ENCODE measurements around the gene SMYD3.

The SMYD3 gene

DNA sequence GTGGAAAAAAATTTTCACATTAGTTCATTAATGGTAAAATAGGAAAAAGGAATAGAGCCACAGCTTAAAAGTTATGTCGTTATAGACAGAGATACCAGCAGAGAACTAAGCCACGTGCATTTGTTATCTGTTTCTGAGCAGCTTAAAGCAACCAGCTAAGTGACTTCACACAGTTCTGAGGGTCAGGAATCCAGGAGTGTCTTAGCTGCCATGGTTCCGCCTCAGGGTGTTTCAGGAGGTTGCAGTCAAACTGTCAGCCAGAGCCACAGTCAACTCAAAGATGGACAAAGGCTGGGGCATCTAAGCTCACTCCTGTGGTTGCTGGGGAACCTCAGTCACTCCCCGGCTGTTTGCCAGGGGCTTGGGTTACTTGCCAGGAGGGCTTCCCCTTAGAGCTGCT, 515.8 kb downstream of the SMYD3 start:
- Histone ChIP-seq H3K27me3 (ENCODE audit: insufficient read depth, low read length, poor library complexity) (no peaks in the 10 kb centered on the region), H3K4me3 (ENCODE audit: low read depth in 1 of 2, low read length in 2 of 2) (no peak overlapping the region), H3K79me2 (ENCODE audit: insufficient read depth, low read length) (no peaks in the 10 kb centered on the region), H3K36me3 (ENCODE audit: insufficient read depth, low read length) (no peaks in the 10 kb centered on the region), H4K20me1 (ENCODE audit: insufficient read depth, low read length) (no peaks in the 10 kb centered on the region), H3K4me2 (ENCODE audit: insufficient read depth, low read length) (no peak overlapping the region), H3K9ac (ENCODE audit: low read depth, low read length) (no peak overlapping the region), H3K4me1 (ENCODE audit: insufficient read depth, low read length) (no peaks in the 10 kb centered on the region), H3K9me3 (ENCODE audit: insufficient read depth, low read length, severe bottlenecking) (no peaks in the 10 kb centered on the region), H3K27ac (ENCODE audit: low read length) (no peak overlapping the region), H2AFZ (ENCODE audit: low read depth, low read length) (no peak overlapping the region)
- TF ChIP-seq, protein P1, sequence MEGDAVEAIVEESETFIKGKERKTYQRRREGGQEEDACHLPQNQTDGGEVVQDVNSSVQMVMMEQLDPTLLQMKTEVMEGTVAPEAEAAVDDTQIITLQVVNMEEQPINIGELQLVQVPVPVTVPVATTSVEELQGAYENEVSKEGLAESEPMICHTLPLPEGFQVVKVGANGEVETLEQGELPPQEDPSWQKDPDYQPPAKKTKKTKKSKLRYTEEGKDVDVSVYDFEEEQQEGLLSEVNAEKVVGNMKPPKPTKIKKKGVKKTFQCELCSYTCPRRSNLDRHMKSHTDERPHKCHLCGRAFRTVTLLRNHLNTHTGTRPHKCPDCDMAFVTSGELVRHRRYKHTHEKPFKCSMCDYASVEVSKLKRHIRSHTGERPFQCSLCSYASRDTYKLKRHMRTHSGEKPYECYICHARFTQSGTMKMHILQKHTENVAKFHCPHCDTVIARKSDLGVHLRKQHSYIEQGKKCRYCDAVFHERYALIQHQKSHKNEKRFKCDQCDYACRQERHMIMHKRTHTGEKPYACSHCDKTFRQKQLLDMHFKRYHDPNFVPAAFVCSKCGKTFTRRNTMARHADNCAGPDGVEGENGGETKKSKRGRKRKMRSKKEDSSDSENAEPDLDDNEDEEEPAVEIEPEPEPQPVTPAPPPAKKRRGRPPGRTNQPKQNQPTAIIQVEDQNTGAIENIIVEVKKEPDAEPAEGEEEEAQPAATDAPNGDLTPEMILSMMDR (IDR thresholded peaks at IDR 0.05; ENCODE audit: borderline replicate concordance, extremely low read depth, low read length, poor library complexity, severe bottlenecking) = no peak
- TF ChIP-seq EZH2 (IDR thresholded peaks at IDR 0.05; ENCODE audit: borderline replicate concordance, low read depth, low read length, severe bottlenecking) = no peak
- ATAC-seq (ENCODE audit: insufficient read depth, low read depth) (no peak), DNase-seq (no peak)

DNA sequence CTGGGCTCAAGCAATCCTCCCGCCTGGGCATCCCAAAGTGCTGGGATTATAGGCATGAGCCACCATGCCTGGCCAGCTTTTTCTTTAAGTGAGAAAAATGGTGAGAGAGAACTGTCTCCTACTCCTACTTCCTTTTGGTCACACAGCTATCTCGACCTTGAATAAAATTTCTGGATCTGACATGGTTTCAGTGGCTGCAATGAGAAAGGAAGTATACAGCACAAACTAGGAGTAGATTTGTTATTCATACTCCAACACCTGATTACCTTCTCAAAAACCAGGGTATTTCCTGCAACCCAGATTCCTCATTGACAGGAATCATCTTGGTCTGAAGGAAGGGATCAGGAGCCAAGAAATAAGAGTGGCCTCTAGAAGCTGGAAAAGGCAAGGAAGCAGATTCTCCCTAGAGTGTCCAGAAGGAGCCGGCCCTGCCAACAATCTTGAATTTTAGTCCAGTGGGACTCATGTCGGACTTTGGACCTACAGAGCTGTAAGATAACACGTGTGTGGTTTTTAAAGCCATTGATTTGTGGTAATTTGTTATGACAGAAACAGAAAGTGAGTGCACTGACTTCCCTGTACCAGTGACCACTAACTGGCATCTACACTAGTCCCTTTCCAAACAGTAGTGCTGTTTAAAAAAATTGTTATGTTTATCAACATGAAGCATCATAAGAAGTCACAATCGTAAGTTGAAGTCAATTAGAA, 516.6 kb downstream of the SMYD3 start:
- TF ChIP-seq EZH2 (IDR thresholded peaks at IDR 0.05; ENCODE audit: borderline replicate concordance, low read depth, low read length, severe bottlenecking) = no peak
- TF ChIP-seq, protein P1 (IDR thresholded peaks at IDR 0.05; ENCODE audit: borderline replicate concordance, extremely low read depth, low read length, poor library complexity, severe bottlenecking) = no peak
- Histone ChIP-seq H2AFZ (ENCODE audit: low read depth, low read length) (no peak overlapping the region), H4K20me1 (ENCODE audit: insufficient read depth, low read length) (no peaks in the 10 kb centered on the region), H3K9ac (ENCODE audit: low read depth, low read length) (no peak overlapping the region), H3K4me2 (ENCODE audit: insufficient read depth, low read length) (no peak overlapping the region), H3K27me3 (ENCODE audit: insufficient read depth, low read length, poor library complexity) (no peaks in the 10 kb centered on the region), H3K4me3 (ENCODE audit: low read depth in 1 of 2, low read length in 2 of 2) (no peak overlapping the region), H3K9me3 (ENCODE audit: insufficient read depth, low read length, severe bottlenecking) (no peaks in the 10 kb centered on the region), H3K27ac (ENCODE audit: low read length) (no peak overlapping the region), H3K4me1 (ENCODE audit: insufficient read depth, low read length) (no peaks in the 10 kb centered on the region), H3K79me2 (ENCODE audit: insufficient read depth, low read length) (no peaks in the 10 kb centered on the region), H3K36me3 (ENCODE audit: insufficient read depth, low read length) (no peaks in the 10 kb centered on the region)
- ATAC-seq (ENCODE audit: insufficient read depth, low read depth) (no peak), DNase-seq (no peak)

DNA sequence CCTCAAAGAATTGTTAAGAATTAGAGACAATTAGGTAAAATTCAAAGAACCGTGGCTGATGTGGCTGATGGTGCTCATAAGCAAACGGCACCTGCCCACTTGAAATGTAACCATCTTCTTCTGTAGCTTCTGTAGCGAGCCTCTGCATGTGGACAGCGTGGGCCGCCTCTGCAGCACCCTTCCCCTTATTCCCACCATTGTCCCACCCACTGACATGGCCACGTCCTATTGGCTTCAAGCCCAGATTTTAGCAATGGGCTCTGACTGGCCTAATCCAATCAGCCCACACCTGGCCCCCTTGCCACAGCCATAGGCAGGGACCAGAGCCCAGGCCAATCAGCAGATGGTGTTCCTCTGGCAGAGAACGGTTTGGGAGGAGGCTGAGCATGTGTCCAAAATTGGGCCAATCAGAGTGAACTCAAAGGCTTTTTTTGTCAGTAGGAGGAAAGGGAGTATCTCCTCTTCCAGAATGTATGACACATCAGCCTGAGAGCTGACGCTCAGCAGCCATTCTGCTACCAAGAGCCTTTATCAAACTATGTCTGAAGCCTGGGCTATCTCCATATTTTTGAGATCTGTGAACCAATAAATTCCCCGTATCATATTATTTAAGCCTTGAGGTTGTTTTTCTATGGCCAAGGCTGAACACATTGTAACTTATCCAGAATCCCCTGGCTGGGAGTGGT, 518.5 kb downstream of the SMYD3 start:
- ATAC-seq (ENCODE audit: insufficient read depth, low read depth) (peak; percentile 56; the same call in 2 of the 3 replicates), DNase-seq (peak; percentile 15)
- no peak overlapping the region for H3K27ac ChIP-seq (ENCODE audit: low read length)
- no peaks in the 10 kb centered on the region for H3K36me3 ChIP-seq (ENCODE audit: insufficient read depth, low read length)
- H3K4me3 ChIP-seq (ENCODE audit: low read depth in 1 of 2, low read length in 2 of 2) = no peak overlapping the region
- H3K4me2 ChIP-seq (ENCODE audit: insufficient read depth, low read length) = no peak overlapping the region
- H4K20me1 ChIP-seq (ENCODE audit: insufficient read depth, low read length) = no peaks in the 10 kb centered on the region
- H2AFZ ChIP-seq (ENCODE audit: low read depth, low read length) = no peak overlapping the region
- no peaks in the 10 kb centered on the region for H3K4me1 ChIP-seq (ENCODE audit: insufficient read depth, low read length)
- H3K9ac ChIP-seq (ENCODE audit: low read depth, low read length) = no peak overlapping the region
- no peak for TF ChIP-seq EZH2 (IDR thresholded peaks at IDR 0.05; ENCODE audit: borderline replicate concordance, low read depth, low read length, severe bottlenecking)
- H3K79me2 ChIP-seq (ENCODE audit: insufficient read depth, low read length) = no peaks in the 10 kb centered on the region
- no peaks in the 10 kb centered on the region for H3K9me3 ChIP-seq (ENCODE audit: insufficient read depth, low read length, severe bottlenecking)
- H3K27me3 ChIP-seq (ENCODE audit: insufficient read depth, low read length, poor library complexity) = no peaks in the 10 kb centered on the region

DNA sequence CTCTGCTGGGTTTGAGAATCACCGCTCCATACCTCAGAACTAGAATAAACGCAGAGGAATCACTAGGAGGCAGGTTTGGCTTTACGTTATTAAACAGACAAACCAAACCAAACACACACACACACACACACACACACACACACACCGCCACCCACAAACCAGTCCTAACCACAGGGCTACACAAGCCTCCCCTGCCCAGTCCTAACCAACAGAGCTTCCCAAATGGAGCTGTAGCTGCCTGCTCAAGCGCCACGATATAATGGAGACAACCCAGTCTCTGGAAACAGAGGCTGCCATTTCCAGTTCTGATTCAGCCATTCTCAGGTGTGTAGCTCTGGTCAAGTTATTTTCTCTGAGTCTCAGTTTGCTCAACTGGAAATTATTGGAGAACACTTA, 519.1 kb downstream of the SMYD3 start:
- H3K4me2 ChIP-seq (ENCODE audit: insufficient read depth, low read length) = no peak overlapping the region

More for the DNA sequence above, 519.1 kb downstream of the SMYD3 start:
- Histone ChIP-seq H3K27ac (ENCODE audit: low read length) (no peak overlapping the region), H3K9me3 (ENCODE audit: insufficient read depth, low read length, severe bottlenecking) (no peaks in the 10 kb centered on the region), H3K4me1 (ENCODE audit: insufficient read depth, low read length) (no peaks in the 10 kb centered on the region), H3K4me3 (ENCODE audit: low read depth in 1 of 2, low read length in 2 of 2) (no peak overlapping the region), H3K36me3 (ENCODE audit: insufficient read depth, low read length) (no peaks in the 10 kb centered on the region), H3K27me3 (ENCODE audit: insufficient read depth, low read length, poor library complexity) (no peaks in the 10 kb centered on the region), H3K79me2 (ENCODE audit: insufficient read depth, low read length) (no peaks in the 10 kb centered on the region), H2AFZ (ENCODE audit: low read depth, low read length) (no peak overlapping the region), H3K9ac (ENCODE audit: low read depth, low read length) (no peak overlapping the region), H4K20me1 (ENCODE audit: insufficient read depth, low read length) (no peaks in the 10 kb centered on the region)
- no peak for TF ChIP-seq EZH2 (IDR thresholded peaks at IDR 0.05; ENCODE audit: borderline replicate concordance, low read depth, low read length, severe bottlenecking)
- TF ChIP-seq, protein P1 (IDR thresholded peaks at IDR 0.05; ENCODE audit: borderline replicate concordance, extremely low read depth, low read length, poor library complexity, severe bottlenecking) = no peak
- ATAC-seq (ENCODE audit: insufficient read depth, low read depth) (peak; percentile 45; the same call in 1 of the 3 replicates), DNase-seq (no peak)

All from DND-41 (cell line).